HAP-1 (cell line): ENCODE measurements around the gene MTLN.
A peak's percentile ranks its signal among the peaks of the same experiment; 100 is the strongest.
"Not testable (repeated sequence)": the region's sequence is repeated elsewhere in the genome, so short reads cannot be mapped to it uniquely, and the experiment has no call there.

Source experiments
- DNase-seq, 2 experiments: peaks; one replicate each; pipeline ENCODE4 v3.0.0-alpha.2; 2016 to 2020; ENCODE audit warnings: low spot score in 2 of 2
- H3K27me3 ChIP-seq: fragments of 250-450 bp; sonication (Bioruptor Pico); 2 replicates; pipeline ENCODE4 v1.5.1; 2020; ENCODE audit warnings: low read depth, mild to moderate bottlenecking, moderate library complexity
- H3K36me3 ChIP-seq: fragments of 250-450 bp; sonication (Bioruptor Pico); replicated peaks from 2 replicates; pipeline ENCODE4 v1.5.1; 2020; ENCODE audit warnings: mild to moderate bottlenecking
- H3K4me1 ChIP-seq: fragments of 250-450 bp; sonication (Bioruptor Pico); 2 replicates; pipeline ENCODE4 v1.5.1; 2020; ENCODE audit warnings: mild to moderate bottlenecking
- H3K4me3 ChIP-seq: fragments of 250-450 bp; sonication (Bioruptor Pico); 2 replicates; pipeline ENCODE4 v1.5.1; 2020; ENCODE audit warnings: mild to moderate bottlenecking, moderate library complexity
- H3K9me3 ChIP-seq: fragments of 250-450 bp; sonication (Bioruptor Pico); 2 replicates; pipeline ENCODE4 v1.5.1; 2020; ENCODE audit warnings: mild to moderate bottlenecking, moderate library complexity
- in situ Hi-C: fragments of 300-500 bp; cut with MboI; formaldehyde crosslinking; loops from 3 replicates; pipeline ENCODE4 v1.14.3; 2020; ENCODE audit warnings: low sequenced_read_pairs, inconsistent platforms, mixed read lengths

Gene MTLN

GRCh38 chr2:110216199-110216598, 3.9 kb upstream of the MTLN start:
- in situ Hi-C loops, result no loop called here
- peaks cover 6% of the 10 kb centered on the region for H3K4me1 ChIP-seq
- H3K27me3 ChIP-seq, result peaks cover 11% of the 10 kb centered on the region

GRCh38 chr2:110215566-110216158, 3.3 kb upstream of the MTLN start:
- no peak overlapping the region for H3K4me3 ChIP-seq
- H3K36me3 ChIP-seq, result peaks cover 6% of the 10 kb centered on the region; the same call in 1 of the 2 replicates
- peaks cover 7% of the 10 kb centered on the region for H3K4me1 ChIP-seq
- no peaks in the 10 kb centered on the region; the same call in 1 of the 2 replicates for H3K9me3 ChIP-seq
- DNase-seq, result no peak
- in situ Hi-C loops, result no loop called here
- H3K27me3 ChIP-seq, result peaks cover 7% of the 10 kb centered on the region; the same call in 1 of the 2 replicates

More at GRCh38 chr2:110216199-110216598, 3.9 kb upstream of the MTLN start:
- DNase-seq, result no peak
- 0 out of 2 replicates have a peak, but pooled peaks cover 2% of the 10 kb centered on the region for H3K36me3 ChIP-seq
- H3K4me3 ChIP-seq, result no peak overlapping the region
- H3K9me3 ChIP-seq, result no peaks in the 10 kb centered on the region; the same call in 1 of the 2 replicates

GRCh38 chr2:110215091-110215490, 2.7 kb upstream of the MTLN start:
- in situ Hi-C loops, result no loop called here
- Histone ChIP-seq H3K9me3 (no peaks in the 10 kb centered on the region; the same call in 1 of the 2 replicates), H3K4me1 (peaks cover 7% of the 10 kb centered on the region), H3K27me3 (peaks cover 7% of the 10 kb centered on the region; the same call in 1 of the 2 replicates), H3K36me3 (peaks cover 10% of the 10 kb centered on the region), H3K4me3 (no peak overlapping the region)
- DNase-seq, result no peak

GRCh38 chr2:110213522-110213921, 1.2 kb upstream of the MTLN start:
- H3K4me3 ChIP-seq, in situ Hi-C loops, H3K9me3 ChIP-seq, DNase-seq, H3K27me3 ChIP-seq, H3K4me1 ChIP-seq: not testable (repeated sequence)
- peaks cover 13% of the 10 kb centered on the region for H3K36me3 ChIP-seq

GRCh38 chr2:110205660-110206455, 6.5 kb downstream of the MTLN start:
- Histone ChIP-seq H3K36me3 (peaks cover 9% of the 10 kb centered on the region), H3K4me1 (peaks cover 6% of the 10 kb centered on the region; the same call in 1 of the 2 replicates), H3K4me3 (no peak overlapping the region), H3K27me3 (no peaks in the 10 kb centered on the region), H3K9me3 (no peaks in the 10 kb centered on the region)
- no peak for DNase-seq
- in situ Hi-C loops, result no loop called here

- no peaks in the 10 kb centered on the region for H3K27me3 ChIP-seq
- peaks cover 6% of the 10 kb centered on the region; the same call in 1 of the 2 replicates for H3K4me1 ChIP-seq
- in situ Hi-C loops, result no loop called here
- peak within 1 kb of the TSS; percentile 56 for H3K4me3 ChIP-seq
- DNase-seq, result peak; percentile 62 to 89
- no peaks in the 10 kb centered on the region for H3K36me3 ChIP-seq
- no peaks in the 10 kb centered on the region for H3K9me3 ChIP-seq
Observed at GRCh38 chr2:110204408-110205385, 7.7 kb downstream of the MTLN start, which contains the start of gene NPHP1. Gene NPHP1 (minus strand): TSS chr2:110205013. CDS start chr2:110204968, 45 bp downstream.

- H3K4me3 ChIP-seq, result no peak overlapping the region
- no peaks in the 10 kb centered on the region for H3K27me3 ChIP-seq
- in situ Hi-C loops, result no loop called here
- DNase-seq, result no peak
- H3K9me3 ChIP-seq, result no peaks in the 10 kb centered on the region
- H3K36me3 ChIP-seq, result no peaks in the 10 kb centered on the region
- H3K4me1 ChIP-seq, result no peaks in the 10 kb centered on the region
Observed at GRCh38 chr2:110198016-110198415, 14.3 kb downstream of the MTLN start.

- Histone ChIP-seq H3K4me1 (no peaks in the 10 kb centered on the region), H3K27me3 (no peaks in the 10 kb centered on the region), H3K9me3 (no peaks in the 10 kb centered on the region), H3K36me3 (no peaks in the 10 kb centered on the region), H3K4me3 (no peak overlapping the region)
- in situ Hi-C loops, result no loop called here
- DNase-seq, result no peak
Observed at GRCh38 chr2:110197452-110197851, 14.9 kb downstream of the MTLN start.

GRCh38 chr2:110190169-110190568, 22.2 kb downstream of the MTLN start:
- H3K4me1 ChIP-seq, in situ Hi-C loops, H3K27me3 ChIP-seq, H3K9me3 ChIP-seq, DNase-seq, H3K4me3 ChIP-seq, H3K36me3 ChIP-seq: not testable (repeated sequence)

GRCh38 chr2:110182449-110182848, 29.9 kb downstream of the MTLN start:
- Histone ChIP-seq H3K4me3 (no peak overlapping the region), H3K36me3 (no peaks in the 10 kb centered on the region), H3K27me3 (no peaks in the 10 kb centered on the region), H3K9me3 (peaks cover 2% of the 10 kb centered on the region; the same call in 1 of the 2 replicates), H3K4me1 (no peaks in the 10 kb centered on the region; the same call in 1 of the 2 replicates)
- no peak for DNase-seq
- in situ Hi-C loops, result no loop called here

GRCh38 chr2:110180036-110180435, 32.3 kb downstream of the MTLN start:
- H3K27me3 ChIP-seq, result no peaks in the 10 kb centered on the region
- H3K4me3 ChIP-seq, result no peak overlapping the region
- no peaks in the 10 kb centered on the region; the same call in 1 of the 2 replicates for H3K4me1 ChIP-seq
- DNase-seq, result no peak
- peaks cover 2% of the 10 kb centered on the region; the same call in 1 of the 2 replicates for H3K9me3 ChIP-seq
- no peaks in the 10 kb centered on the region for H3K36me3 ChIP-seq
- in situ Hi-C loops, result no loop called here

- Histone ChIP-seq H3K4me3 (no peak overlapping the region), H3K4me1 (no peaks in the 10 kb centered on the region), H3K9me3 (no peaks in the 10 kb centered on the region), H3K27me3 (peaks cover 2% of the 10 kb centered on the region; the same call in 1 of the 2 replicates), H3K36me3 (no peaks in the 10 kb centered on the region)
- no peak for DNase-seq
- in situ Hi-C loops, result no loop called here
Observed at GRCh38 chr2:110173523-110173922, 38.8 kb downstream of the MTLN start.

GRCh38 chr2:110172506-110172905, 39.8 kb downstream of the MTLN start:
- Histone ChIP-seq H3K36me3 (no peaks in the 10 kb centered on the region), H3K4me3 (no peak overlapping the region), H3K27me3 (peaks cover 4% of the 10 kb centered on the region; the same call in 1 of the 2 replicates), H3K9me3 (no peaks in the 10 kb centered on the region), H3K4me1 (no peaks in the 10 kb centered on the region)
- in situ Hi-C loops, result no loop called here
- no peak for DNase-seq
